Esophagus squamous epithelium (tissue), 5 donors: ENCODE results near the gene PAX6. TPM values are rescaled to one million over a fixed set of nuclear protein-coding genes. Genes with fewer than 3 reads are reported as not detected.

Experiments used
- DNase-seq: peaks from one replicate; lab custom pipeline; 2025; lab: John Stamatoyannopoulos, UW
- H3K27ac ChIP-seq, 4 donors: fragments of 200-600 bp; sonication (generic); one replicate each; pipeline ENCODE4 v1.5.1; 2016 to 2019; ENCODE audit warnings: mild to moderate bottlenecking in 1 of 4
- H3K27me3 ChIP-seq, 4 donors: fragments of 200-600 bp; sonication (generic); 1 replicate in 3 of 4; 2 replicates in 1 of 4; pipeline versions ENCODE4 v1.5.1 to v1.6.0; 2017 to 2021; ENCODE audit warnings: antibody characterized with exemption in 1 of 4
- H3K36me3 ChIP-seq, 3 donors: fragments of 200-600 bp; sonication (generic); one replicate each; pipeline ENCODE4 v1.5.1; 2016 to 2019
- H3K4me1 ChIP-seq, 3 donors: fragments of 200-600 bp; sonication (generic); one replicate each; pipeline ENCODE4 v1.5.1; 2017 to 2019
- H3K4me3 ChIP-seq, 4 donors: fragments of 200-600 bp; sonication (generic); 1 replicate in 3 of 4; 2 replicates in 1 of 4; pipeline ENCODE4 v1.5.1; 2016 to 2019; ENCODE audit warnings: mild to moderate bottlenecking in 2 of 4, moderate library complexity in 1 of 4
- H3K9me3 ChIP-seq, 3 donors: fragments of 200-600 bp; sonication (generic); one replicate each; pipeline ENCODE4 v1.5.1; 2016 to 2019
- POLR2A ChIP-seq, 4 donors: fragments of 450-650 bp; IDR thresholded peaks; one replicate each; pipeline ENCODE4 v1.6.1; 2017; ENCODE audit warnings: antibody characterized with exemption in 4 of 4, mild to moderate bottlenecking in 4 of 4, moderate library complexity in 3 of 4
- WGBS, 2 donors: methylation state at CpG; one replicate each; pipeline ENCODE4 v1.1.5; 2018; 5-methylcytosine and 5-hydroxymethylcytosine counted together
- intact Hi-C: fragments of 100-400 bp; cut with DNase I; formaldehyde crosslinking; loops from one replicate; pipeline ENCODE4 v1.15.0; 2022
- total RNA-seq, 4 donors: library from RNA; depleted of rRNA; stranded (reverse); fragments of >200 nt; gene quantifications; one replicate each; pipeline ENCODE4 v1.1.0, GENCODE V29; 2016
- TF ChIP-seq, protein P1 (sequence below), 6 experiments: fragments of 450-650 bp in 4 of 6; fragments of 200-600 bp in 2 of 6; sonication (generic) in 2 of 6; IDR thresholded peaks; one replicate each; pipeline ENCODE4 v1.5.1; 2016 to 2019; ENCODE audit warnings: antibody characterized with exemption in 6 of 6, mild to moderate bottlenecking in 4 of 6, moderate library complexity in 4 of 6
- donor health status: DM: yes; HTN: yes; CAD: no.

PAX6 gene
- total RNA-seq, 4 donors from 2014 or later, result 0.38 TPM; not detected in 3

DNA sequence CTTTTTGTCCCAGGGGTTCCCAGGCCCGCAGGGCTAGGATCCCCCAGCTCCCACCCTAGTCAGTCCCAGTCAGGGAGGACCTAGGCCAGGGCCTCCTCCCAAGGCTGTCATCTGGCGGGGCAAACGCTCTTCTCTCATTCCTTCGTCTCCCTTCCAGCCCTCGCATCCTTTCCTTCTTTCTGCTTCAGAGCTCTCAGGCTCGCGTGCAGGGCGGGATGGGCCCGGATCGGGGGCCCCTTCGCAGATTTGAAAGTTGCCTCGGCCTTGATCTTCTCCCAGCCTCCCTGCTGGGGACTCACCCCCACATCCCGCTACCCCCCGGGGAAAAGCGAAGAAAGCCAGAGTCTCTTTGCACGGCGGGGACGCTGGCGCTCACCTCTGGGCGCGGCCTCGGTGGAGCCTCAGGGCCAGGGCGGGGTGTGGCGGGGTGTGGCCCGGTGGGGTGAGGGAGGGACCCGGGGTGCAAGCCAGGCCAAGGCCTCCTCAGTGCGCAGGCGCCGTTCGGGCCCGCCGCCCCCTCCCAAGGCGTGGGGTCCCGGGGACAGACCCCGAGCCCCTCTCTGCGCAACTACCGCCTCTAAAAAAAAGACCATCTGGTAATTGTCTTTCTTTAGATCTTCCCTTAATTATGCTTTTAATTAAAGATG is 14.8 kb upstream of the PAX6 start:
- Histone ChIP-seq H3K27ac (no peak overlapping the region), H3K4me1 (peaks cover 2 to 27% (median 5%) of the 10 kb centered on the region in 3 donors), H3K36me3 (no peaks in the 10 kb centered on the region), H3K27me3 (peaks cover 37 to 100% (median 57%) of the 10 kb centered on the region in 4 donors), H3K9me3 (no peaks in the 10 kb centered on the region), H3K4me3 (peak overlapping the region in 1 of 4 donors; percentile 15)
- TF ChIP-seq POLR2A (IDR thresholded peaks at IDR 0.05), result no peak
- TF ChIP-seq, protein P1, sequence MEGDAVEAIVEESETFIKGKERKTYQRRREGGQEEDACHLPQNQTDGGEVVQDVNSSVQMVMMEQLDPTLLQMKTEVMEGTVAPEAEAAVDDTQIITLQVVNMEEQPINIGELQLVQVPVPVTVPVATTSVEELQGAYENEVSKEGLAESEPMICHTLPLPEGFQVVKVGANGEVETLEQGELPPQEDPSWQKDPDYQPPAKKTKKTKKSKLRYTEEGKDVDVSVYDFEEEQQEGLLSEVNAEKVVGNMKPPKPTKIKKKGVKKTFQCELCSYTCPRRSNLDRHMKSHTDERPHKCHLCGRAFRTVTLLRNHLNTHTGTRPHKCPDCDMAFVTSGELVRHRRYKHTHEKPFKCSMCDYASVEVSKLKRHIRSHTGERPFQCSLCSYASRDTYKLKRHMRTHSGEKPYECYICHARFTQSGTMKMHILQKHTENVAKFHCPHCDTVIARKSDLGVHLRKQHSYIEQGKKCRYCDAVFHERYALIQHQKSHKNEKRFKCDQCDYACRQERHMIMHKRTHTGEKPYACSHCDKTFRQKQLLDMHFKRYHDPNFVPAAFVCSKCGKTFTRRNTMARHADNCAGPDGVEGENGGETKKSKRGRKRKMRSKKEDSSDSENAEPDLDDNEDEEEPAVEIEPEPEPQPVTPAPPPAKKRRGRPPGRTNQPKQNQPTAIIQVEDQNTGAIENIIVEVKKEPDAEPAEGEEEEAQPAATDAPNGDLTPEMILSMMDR (IDR thresholded peaks at IDR 0.05), result no peak
- no peak for DNase-seq
- intact Hi-C loops, result no loop called here
- 10 to 33% methylated on average over 4 to 20 of the region's 37 CpGs for WGBS, 2 donors

DNA sequence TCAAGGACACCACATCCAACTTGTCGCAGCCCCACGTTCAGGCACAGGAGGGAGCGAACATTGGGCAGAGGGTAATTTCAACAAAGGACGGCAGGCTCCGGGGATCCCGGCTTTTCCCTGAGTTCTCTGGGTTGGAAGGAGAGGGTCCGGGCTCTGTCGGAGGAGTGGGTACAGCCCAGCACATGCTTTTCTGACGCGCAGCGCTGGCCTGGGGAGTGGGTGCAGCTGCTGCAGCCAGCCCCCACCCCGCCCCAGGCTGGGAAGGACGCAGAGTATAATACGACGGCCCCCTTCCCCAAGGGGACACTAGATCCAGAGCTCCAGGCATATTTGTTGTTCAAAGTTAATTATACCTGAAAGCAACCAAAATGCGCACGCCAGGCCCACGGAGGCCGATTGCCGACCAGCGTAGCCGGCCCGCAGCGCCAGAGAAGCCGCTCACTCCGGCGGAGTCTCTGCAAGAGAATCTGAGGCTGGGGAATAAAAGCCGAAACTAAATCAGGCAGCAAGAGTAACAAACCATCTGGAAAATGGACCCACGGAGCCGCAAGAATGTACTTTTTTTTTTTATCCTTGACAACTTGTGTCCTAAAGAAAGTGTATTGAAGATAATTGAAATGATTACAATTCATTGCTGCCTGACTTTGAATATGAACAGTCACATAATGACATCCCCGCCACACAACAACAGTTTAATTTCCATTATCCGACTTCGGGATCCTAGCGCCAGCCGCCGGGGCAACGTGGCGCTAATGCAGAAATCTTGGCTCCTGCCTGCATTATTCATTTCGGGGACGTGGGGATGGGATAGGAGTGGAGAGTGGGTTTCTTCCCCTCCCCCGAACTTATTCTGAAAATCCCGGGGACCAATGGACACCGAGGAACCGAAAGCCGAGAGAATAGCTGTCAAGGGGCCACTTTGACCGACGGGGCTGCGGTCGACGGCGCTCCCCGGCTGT is 14.0 kb upstream of the PAX6 start:
- DNase-seq, result no peak
- Histone ChIP-seq H3K9me3 (no peaks in the 10 kb centered on the region), H3K4me1 (peaks cover 2 to 32% (median 5%) of the 10 kb centered on the region in 3 donors), H3K27me3 (peaks cover 45 to 100% (median 64%) of the 10 kb centered on the region in 4 donors), H3K4me3 (peak overlapping the region in 1 of 4 donors; percentile 15), H3K36me3 (no peaks in the 10 kb centered on the region), H3K27ac (no peak overlapping the region)
- WGBS, 2 donors, result 26% methylated on average over 26 to 43 of the region's 52 CpGs
- TF ChIP-seq POLR2A (IDR thresholded peaks at IDR 0.05), result no peak
- TF ChIP-seq, protein P1 (IDR thresholded peaks at IDR 0.05), result no peak
- intact Hi-C loops, result no loop called here

- DNase-seq, result no peak
- 13 to 19% methylated on average over 13 to 16 of the region's 18 CpGs for WGBS, 2 donors
- Histone ChIP-seq H3K27me3 (peaks cover 52 to 100% (median 70%) of the 10 kb centered on the region in 4 donors), H3K4me1 (peaks cover 2 to 39% (median 5%) of the 10 kb centered on the region in 3 donors), H3K9me3 (no peaks in the 10 kb centered on the region), H3K27ac (no peak overlapping the region), H3K36me3 (no peaks in the 10 kb centered on the region), H3K4me3 (no peak overlapping the region)
- no peak for TF ChIP-seq POLR2A (IDR thresholded peaks at IDR 0.05)
- TF ChIP-seq, protein P1 (IDR thresholded peaks at IDR 0.05), result no peak
- intact Hi-C loops, result no loop called here
Measured at GRCh38 chr11:31824332-31824878, 13.3 kb upstream of the PAX6 start.

- 19 to 21% methylated on average over 14 of the region's 24 CpGs for WGBS, 2 donors
- peaks cover 2 to 42% (median 5%) of the 10 kb centered on the region in 3 donors for H3K4me1 ChIP-seq
- no peaks in the 10 kb centered on the region for H3K9me3 ChIP-seq
- H3K4me3 ChIP-seq, result no peak overlapping the region
- H3K36me3 ChIP-seq, result no peaks in the 10 kb centered on the region
- peaks cover 52 to 100% (median 76%) of the 10 kb centered on the region in 4 donors for H3K27me3 ChIP-seq
- TF ChIP-seq, protein P1 (IDR thresholded peaks at IDR 0.05), result no peak
- no peak for TF ChIP-seq POLR2A (IDR thresholded peaks at IDR 0.05)
- no peak for DNase-seq
- H3K27ac ChIP-seq, result no peak overlapping the region
- intact Hi-C loops, result no loop called here
Measured at GRCh38 chr11:31823644-31824331, 12.7 kb upstream of the PAX6 start.
